Right lobe of liver (tissue), 4 donors: ENCODE data around the gene CHERP.

ENCODE experiments used
- CTCF ChIP-seq, 4 donors: fragments of 200-600 bp in 3 of 4; fragments of 450-650 bp in 1 of 4; IDR thresholded peaks; one replicate each; pipeline versions ENCODE4 v1.5.1 to v1.8.0; 2016 to 2022; ENCODE audit warnings: antibody characterized with exemption in 4 of 4, mild to moderate bottlenecking in 2 of 4
- POLR2A ChIP-seq: fragments of 450-650 bp; IDR thresholded peaks from one replicate; pipeline ENCODE4 v1.6.1; 2017; ENCODE audit warnings: antibody characterized with exemption, mild to moderate bottlenecking
- donor health status: DM: no; HTN: no; CAD: no.
- donor health status: DM: no; HTN: no; CAD: no.
- donor health status: DM: no; HTN: yes; CAD: no.

DNA sequence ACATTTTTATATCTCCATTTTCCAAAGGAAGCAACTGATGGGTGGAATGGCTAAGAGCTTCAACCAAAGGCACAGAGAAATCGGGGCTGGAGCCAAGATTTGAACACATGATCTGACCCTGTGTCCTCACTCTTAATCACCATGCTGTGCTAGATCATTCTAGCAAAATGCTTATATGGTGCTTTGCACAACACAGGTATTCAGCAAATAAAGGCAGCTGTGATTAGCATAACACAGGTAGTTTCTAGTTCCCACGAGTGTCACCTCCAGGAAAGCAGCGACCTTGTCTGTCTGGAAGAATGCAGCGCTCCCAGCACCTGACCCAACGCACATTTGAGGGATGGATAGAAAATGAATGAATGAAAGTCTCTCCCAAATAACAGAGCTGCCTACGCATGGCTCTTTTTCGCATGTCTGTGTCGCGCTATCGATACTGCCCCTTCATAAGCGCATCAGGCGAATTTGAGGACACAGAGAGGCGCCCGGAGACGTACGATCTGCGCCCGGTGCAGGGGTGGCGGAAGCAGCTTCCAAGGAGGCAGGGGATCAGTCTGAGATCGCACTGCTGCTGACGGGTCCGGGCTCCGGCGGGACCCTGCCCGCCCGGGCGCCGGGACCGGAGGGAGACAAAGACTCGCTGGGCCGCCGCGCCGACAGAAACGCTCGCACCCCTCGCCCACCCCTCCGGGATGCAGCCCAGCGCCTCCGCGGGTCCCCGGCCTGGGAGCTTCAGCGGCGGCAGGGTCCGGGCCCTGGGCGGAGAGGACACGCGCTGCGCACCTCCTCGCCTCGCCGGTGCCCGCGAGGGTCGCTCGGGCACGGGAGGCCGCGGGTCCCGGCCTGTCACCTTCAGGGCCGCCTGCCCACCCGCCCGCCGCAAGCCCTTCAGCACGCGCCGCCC, 71.1 kb downstream of the CHERP start:
- TF ChIP-seq CTCF (IDR thresholded peaks at IDR 0.05) (no peak), POLR2A (no peak)
